TTC549 (cell line): ENCODE results near the gene ZNF619.

Source experiments
- FAIRE-seq: peaks from 2 replicates; lab custom pipeline; 2012; peaks lifted over from hg19 to GRCh38; lab: Jason Lieb, UNC

ZNF619 gene

DNA sequence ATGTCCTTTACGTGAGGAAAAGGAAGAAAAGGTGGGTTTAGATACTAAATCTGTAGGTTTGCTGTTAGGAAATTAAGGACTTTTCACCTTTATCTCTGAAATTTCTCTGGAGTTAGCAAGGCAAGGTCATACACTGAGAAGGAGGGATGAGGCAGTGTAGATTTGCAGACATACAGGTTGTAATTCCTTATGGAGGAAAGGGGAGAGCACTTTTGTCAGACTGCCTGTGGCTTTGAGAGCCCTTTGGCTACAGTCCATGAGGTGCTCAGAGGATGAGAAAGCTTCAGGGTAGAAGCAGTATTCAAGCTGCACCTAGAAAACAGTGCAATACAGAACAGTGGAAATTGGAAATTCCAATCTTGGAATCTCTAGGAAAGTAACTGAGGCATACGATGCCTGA is 11.5 kb upstream of the ZNF619 start:
- FAIRE-seq, result no peak

DNA sequence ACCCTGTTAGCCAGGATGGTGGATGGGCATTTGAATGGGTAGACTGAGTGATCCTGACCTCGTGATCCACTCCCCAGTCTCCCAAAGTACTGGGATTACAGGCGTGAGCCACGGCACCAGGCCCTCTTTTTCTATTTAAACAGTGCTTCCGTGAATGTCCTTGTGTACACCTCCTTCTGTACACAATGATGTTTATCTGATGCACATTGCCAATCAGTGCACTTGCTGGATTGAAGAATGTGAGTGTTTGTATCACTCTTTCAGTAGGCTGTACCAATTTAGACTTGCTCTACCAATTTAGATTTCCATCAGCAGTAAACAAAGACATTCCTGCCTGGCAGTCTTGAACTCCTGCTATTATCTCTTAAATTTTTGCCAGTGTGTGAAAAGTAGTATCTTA is 8.9 kb upstream of the ZNF619 start:
- FAIRE-seq, result no peak

DNA sequence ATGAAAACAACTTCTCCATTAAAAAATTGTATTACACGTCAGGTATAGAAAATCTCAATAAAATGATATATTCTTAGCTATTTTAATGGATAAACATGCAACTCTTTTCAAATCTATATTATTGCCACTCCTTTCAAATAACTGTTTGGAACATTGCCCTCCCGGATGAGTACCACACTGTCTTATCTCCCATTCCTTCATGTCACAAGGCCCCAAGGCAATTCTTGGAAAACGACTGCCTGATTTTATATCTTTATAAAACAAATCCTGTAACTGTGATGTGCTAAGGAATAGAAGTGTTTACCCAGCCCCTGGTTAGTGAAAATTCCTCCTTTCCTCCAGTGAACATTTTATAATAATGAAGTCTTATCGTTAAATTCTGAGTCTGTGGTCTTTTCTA is 6.2 kb upstream of the ZNF619 start:
- no peak for FAIRE-seq

DNA sequence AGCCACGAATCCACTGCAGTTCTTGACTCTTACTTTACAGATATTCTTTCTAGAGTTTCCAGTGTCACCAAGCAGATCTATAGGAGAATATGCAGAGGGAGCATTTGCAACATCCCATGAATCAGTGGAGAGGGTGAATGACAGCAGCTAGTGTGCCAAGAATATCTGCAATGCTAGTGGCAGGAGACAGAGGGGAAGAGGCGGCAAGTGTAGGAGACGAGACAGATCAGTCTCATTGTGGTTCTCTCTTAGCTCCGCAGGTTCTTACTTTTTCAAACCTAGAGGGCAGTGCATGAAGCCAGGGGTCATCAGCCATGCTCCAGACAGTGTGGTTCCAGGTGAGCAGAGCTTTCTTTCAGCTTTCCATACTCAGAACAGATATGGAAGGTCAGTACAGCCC is 744 bp downstream of the ZNF619 start:
- no peak for FAIRE-seq

DNA sequence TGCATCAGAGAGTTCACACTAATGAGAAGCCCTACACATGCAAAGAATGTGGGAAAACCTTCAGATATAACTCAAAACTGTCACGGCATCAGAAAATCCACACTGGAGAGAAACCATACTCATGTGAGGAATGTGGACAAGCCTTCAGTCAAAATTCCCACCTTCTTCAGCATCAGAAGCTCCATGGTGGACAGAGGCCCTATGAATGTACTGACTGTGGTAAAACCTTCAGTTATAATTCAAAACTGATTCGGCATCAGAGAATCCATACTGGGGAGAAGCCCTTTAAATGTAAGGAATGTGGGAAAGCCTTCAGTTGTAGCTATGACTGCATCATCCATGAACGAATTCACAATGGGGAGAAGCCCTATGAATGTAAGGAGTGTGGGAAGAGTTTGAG is 10.2 kb downstream of the ZNF619 start:
- FAIRE-seq, result no peak

DNA sequence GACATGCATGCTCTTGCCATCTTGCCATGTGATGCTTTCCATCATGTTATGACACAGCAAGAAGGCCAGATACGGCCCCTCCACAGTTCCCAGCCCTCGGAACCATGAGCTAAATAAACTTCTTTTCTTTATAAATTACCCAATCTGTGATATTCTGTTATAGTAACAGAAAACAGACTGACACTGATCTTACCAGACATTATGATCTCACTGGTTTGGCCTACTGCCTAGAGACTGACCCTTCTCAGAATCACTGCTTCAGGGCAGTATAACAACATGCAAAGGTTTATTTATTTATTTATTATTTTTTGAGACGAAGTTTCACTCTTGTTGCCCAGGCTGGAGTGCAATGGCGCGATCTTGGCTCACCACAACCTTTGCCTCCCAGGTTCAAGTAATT is 14.0 kb downstream of the ZNF619 start:
- FAIRE-seq, result no peak

DNA sequence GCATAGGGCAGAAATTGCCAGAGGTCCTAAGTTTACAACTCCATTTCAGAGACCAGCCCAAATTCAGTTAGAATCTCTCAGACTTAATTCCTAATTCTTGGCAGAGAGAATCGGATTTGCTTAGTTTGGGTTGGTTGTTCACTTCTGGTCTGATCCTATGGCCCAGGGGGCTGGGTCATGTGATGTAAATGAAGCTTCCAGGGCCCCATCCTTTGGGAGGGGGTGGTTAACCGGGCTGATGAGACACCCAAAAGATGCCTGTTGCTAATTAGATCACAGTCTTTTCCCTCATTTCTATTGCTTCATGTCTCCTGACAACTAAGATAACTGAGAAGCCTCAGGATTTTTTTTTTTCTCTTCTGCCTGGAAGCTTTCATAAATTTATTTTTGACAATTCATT is 17.8 kb downstream of the ZNF619 start:
- no peak for FAIRE-seq

DNA sequence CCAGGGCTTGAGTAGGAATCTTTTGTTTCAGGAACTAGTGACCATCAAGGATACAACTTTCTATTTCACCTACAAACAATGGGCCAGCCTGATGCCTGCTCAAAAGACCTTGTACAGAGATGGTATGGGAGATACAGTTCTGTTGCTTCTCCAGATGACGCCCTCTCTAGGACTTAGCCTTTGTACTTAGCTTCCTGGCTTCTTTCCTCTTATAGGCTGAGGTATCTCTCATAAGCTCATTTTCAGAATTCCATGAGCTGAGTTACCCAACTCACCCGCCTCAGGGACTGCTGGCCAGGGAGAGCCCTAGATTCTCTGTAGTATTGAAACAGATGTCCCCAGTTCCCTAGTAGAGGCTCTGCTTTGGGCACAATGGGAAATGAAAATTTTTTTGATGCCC is 20.4 kb downstream of the ZNF619 start:
- FAIRE-seq, result no peak

DNA sequence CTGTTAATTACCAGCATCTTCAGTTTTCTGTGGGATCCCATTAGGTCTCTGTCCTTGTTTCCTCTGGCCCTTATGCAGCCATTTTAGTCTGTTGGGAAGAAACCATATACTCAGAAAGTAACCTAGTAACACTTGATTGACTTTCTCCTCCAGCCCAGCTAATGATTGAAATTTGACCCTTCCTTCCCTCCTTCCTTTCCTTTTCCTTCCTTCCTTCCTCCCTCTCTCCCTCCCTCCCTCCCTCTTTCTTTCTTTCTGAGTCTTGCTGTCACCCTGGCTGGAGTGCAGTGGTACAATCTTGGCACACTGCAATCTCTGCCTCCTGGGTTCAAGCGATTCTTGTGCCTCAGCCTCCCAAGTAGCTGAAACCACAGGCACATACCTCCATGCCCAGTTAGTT is 23.0 kb downstream of the ZNF619 start:
- FAIRE-seq, result no peak

DNA sequence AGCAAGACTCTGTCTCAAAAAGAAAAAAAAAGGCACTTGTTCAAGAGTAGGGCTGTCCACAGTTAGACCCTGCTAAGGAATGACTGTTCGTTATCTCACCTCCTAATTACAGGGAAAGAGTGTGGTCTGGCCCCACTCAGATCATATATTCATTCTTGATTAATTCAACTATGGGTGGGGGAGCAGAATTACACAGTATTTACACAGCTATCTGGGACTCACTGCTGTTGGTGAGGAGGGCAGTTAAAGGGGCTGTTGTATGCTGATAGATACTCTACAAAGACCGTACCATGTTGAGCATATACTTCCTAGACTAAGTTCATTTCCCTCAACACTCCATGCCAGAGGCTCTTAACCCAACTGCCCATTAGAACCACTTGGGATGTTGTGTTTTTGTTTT is 25.1 kb downstream of the ZNF619 start:
- no peak for FAIRE-seq

DNA sequence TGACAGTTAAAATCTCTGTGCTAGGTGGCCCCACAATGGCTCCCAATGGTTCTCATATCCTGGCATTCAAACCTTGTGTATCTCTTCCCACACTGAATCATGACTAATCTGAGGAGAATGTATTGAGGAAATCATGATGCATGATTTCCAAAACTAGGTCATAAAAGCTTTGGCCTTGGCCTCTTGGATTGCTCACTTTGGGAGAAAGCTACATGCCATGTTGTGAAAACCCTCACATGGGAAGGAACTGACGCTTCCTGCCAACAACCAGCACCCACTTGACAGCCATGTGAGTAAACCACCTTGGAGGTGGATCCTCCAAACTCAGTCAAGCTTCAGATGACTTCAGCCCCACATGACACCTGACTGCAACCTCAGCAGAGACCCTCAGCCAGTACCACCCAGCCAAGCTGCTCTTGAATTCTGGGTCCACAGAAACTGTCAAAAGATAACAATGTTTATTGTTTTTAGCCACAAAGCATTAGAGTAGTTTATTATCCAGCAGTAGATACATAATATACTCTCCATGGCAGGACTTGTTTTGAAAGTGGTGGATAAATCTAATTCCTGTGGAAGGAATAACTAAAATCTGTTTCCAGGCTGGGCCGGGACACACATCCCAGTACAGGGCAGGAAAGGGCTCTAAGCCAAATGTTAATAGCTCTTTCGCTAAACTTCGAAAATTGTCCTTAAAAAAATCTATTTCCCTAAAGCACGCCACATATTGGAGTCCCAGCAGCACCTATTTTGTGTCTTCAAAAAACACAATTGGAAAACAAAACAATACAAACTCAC is 27.9 kb downstream of the ZNF619 start:
- no peak for FAIRE-seq

DNA sequence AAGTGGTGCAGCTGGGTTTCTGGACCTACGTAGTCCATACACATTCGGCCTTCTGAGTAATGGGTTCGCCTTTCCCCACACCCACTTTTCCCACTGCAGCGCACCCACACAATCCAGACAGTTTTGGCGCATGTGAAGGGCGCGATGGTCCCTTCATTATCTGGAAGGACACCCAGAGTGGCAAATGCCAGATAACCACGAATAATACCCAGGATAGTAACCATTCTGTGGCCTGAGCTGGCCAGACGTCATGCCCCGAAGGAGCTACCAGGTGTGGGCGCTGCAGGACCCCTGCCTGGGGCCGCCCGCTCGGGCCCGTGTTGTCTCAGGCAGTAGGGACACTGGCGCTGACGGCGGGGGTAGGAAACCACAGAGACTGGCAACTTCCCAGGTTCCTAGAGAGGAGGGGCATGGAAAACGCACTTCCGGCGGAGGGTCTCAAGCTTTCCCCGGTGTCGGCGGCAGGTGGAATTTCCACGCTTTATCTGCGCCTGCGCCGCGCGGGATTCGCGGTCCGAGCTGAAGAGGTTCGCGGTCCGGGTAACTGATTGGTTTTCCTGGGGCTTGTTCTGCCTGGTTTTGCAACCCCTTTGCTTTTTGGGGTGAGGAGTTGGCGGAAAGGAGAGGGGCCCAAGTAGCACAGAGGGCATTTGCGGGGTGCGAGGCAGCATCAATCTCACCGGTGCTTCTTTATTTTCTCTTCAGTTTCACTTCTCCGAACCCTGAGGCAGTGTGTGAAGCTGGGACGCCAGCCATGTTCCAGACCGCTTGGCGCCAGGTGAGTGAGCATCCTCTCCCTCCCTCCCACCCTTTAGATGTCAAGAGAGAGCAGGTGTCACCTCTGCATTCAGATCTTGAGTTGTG is 28.9 kb downstream of the ZNF619 start, which contains the start of gene ZNF620:
ZNF620 (plus strand) TSS at position 441 of the 864 bp plus-strand sequence; CDS start at position 755, 314 bp downstream.
- no peak for FAIRE-seq

DNA sequence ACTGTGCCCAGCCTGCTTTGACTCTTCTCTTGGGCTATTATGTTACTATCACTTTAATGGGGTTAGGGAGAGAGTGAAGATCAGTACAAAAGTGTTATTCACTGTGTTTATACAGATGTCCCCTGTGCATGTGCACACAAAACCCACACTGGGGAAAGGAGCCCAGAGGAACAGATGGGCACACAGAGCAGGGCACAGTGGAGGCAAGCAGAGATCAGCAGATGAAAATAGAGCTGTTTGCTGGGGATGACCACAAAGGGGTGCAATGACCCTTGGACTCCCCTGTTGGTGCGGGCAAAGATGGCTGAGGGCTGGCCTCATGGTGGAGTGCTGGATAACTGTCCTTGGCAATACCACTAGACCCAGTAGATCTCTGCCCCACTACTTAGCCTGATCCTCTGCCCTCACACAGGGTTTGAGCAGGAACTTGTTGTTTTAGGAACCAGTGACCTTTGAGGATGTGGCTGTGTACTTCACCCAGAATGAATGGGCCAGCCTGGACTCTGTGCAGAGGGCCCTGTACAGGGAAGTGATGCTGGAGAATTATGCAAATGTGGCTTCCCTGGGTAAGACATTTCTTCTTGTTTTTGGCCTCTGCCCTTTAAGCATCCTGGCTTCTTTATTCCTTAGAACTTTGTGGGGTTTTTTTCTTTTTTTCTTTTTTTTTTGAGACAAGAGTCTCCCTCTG is 34.3 kb downstream of the ZNF619 start:
- FAIRE-seq, result no peak

DNA sequence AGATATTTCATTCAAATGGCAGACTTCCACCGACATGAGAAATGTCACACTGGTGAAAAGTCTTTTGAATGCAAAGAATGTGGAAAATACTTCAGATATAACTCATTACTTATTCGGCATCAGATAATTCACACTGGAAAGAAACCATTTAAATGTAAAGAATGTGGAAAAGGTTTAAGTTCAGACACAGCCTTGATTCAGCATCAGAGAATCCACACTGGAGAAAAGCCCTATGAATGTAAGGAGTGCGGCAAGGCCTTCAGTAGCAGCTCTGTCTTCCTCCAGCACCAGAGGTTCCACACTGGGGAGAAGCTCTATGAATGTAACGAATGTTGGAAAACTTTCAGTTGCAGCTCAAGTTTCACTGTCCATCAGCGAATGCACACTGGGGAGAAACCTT is 39.3 kb downstream of the ZNF619 start:
- no peak for FAIRE-seq

DNA sequence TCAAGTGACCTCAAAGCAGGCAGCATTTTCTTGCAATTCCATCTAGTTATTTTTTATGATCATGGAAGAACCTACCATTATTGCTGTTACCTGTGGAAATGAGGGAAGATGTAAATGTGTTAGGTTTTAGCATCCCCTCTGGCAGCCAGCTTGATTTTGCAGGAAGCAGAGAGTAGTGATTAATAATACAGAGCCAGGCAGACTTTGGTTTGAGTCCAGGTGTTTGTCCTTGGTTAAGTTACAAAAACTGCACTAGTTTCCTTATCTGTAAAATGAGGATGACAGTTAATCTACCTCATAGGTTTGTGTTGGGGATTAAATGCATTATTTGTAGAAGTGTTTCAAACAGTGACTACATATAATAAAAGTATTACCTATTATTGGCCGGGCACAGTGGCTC is 41.1 kb downstream of the ZNF619 start:
- FAIRE-seq, result no peak

DNA sequence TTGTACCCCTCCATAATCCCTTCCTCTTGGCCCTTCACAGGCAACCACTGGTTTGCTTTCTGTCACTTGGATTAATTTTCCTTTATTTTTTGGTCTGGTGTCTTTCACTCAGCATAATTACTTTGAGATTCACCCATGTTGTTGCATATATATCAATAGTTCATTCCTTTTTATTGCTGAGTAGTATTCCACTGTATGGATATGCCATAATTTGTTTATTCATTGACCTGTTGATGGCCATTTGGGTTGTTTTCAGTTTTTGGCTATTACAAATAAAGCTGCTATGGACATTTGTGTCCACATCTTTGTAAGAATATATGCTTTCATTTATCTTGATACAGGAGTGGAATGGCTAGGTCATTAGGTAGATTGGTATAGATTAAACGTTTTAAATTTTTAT is 41.9 kb downstream of the ZNF619 start:
- FAIRE-seq, result no peak

DNA sequence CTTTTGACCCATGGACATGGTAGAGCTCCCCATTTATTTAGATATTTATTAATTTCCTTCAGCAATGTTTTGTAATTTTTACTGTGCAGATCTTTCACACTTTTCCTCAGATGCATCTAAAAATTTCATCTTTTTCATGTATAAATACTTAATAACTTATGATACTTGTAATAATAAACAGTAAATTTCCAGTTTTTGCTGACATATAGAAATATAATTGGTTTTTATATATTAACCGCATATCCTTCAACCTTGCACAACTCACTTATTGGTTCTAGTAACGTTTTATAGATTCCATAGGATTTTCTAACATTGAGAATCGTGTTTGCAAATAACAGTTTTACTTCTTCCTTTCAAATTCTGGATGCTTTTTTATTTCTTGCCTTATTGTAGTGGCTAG is 44.3 kb downstream of the ZNF619 start:
- no peak for FAIRE-seq

DNA sequence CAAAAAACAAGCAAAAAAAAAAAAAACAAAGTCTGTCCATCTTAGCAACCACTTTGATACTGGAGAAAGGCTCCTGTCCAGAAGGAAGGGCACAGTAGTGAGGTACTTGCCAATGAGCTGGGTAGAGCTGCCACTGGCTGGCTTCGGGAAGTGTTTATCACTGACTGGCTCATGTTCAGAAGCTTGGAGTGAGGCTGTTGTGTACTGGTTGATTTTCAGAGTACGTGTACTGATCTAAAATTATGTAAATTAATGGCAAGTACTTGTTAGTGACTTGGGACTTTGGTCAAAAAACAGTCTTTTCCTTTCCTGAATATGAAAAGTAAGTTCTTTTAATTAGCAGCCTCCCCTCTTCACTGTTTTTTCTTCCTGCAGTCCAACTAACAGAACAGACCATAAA is 46.9 kb downstream of the ZNF619 start:
- no peak for FAIRE-seq

DNA sequence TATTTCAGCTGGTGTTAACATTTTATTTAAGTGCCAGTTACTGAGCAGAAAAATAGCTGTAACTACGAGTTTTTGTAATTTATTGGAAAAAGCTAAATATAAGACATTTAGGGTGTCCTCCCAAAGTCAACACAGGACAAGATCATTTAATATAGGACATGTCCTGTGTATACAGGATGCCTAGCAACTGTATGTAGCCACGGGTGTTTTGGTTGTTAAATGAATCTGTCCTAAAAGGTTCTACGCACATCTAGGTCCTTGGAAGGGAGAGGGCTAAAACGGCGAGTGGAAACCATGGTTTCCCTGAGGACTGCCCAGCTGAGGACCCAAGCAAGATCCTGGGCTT is 47.3 kb downstream of the ZNF619 start:
- FAIRE-seq, result no peak

DNA sequence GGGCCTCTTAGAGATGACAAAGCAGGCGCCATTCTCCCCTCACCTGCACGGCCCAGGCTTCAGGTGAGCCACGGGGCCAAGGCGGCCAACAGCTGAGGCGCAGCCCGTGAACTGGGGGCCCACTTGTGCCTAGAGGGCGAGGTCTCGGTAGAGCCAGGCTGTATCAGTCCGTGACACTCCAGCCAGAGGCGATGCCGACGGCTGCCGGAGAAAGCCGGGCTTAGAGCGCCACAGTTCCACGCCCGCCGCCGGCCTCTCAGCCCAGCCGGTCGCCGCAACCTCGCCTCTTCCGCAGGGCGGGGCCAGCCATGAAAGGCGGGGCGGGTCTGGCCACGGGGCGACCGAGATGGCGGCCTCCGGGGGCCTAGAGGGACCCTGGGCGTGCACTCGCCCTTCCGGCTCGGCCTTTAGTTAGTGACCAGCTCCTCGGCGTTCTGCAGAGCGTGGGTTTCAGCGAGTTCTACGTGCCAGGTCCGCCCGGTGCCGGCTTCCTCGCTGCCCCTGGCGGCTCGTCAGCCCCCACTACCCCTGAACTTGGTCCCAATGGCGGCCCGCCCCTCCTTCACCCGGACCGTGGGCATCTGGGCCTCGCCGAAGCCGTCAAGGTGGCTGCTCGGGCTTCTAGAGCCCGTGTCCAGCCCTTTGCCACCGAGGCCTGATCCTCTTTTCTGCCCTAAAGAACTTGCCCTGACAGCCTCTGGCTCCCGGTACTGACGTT is 47.8 kb downstream of the ZNF619 start, which contains the start of gene ZNF621:
ZNF621 (plus strand) TSS at position 393 of the 718 bp plus-strand sequence. CDS start 881 bp downstream, outside the sequence.
- FAIRE-seq, result no peak

DNA sequence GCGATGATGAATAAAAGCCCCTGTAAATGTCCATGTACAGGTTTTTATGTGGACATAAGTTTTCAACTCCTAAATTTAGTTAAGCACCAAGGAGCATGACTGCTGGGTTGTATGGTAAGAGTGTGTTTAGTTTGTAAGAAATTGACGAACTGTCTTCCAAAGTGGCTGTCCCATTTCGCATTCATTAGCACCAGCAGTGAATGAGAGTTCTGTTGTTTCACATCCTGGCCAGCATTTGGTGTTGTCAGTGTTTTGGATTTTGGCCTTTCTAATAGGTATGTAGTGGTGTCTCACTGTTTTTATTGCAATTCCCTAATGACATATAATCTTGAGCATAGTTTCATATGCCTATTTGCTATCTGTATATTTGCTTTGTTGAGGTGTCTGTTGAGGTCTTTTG is 51.5 kb downstream of the ZNF619 start:
- FAIRE-seq, result no peak

DNA sequence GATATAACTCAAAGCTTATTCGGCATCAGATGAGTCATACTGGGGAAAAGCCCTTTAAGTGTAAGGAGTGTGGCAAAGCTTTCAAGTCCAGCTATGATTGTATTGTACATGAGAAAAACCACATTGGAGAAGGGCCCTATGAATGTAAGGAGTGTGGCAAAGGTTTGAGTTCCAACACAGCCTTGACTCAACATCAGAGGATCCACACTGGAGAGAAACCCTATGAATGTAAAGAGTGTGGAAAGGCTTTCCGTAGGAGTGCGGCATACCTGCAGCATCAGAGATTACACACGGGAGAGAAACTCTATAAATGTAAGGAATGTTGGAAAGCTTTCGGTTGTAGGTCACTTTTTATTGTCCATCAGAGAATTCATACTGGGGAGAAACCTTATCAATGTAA is 55.3 kb downstream of the ZNF619 start:
- no peak for FAIRE-seq
